ENCODE results near the gene DCAF8L2.
"Not testable (repeated sequence)": the region's sequence is repeated elsewhere in the genome, so short reads cannot be mapped to it uniquely, and the experiment has no call there.

DCAF8L2 gene

DNA sequence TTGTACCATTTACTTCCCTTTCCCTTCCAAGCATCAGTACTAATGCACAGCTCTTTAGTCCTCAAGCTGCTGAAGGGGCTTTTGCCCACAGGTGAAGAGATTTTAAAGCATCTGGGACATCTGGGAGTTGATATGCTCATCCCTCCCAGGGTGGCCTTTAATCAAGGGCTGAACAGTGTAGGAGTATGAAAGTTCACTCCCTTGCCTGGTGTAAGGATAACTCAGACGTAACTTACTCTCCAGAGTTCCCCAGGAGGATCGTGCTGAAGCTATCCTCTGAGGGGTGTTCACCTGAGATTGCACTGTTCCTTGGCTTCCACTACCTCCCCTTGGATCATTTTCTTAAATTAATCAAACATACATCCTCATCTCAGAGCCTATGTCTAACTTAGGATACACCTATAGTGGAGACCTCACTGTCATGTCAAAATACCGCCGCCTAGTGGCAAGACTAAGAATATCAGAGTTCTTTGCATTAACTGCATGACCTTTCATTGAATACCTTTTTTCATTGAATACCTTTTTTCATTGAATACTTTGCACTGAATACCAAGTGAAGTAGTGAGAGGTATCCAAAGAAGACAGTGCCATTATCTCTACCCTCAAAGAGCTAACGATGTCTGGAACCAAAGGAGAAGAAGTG lies 93.5 kb downstream of the DCAF8L2 start:
- TF ChIP-seq ZNF654 (tag by site-specific recombination; IDR thresholded peaks at IDR 0.05; ENCODE audit: low read depth), result peak; percentile 23; the same call in 1 of the 2 replicates
- H3K4me3 ChIP-seq (ENCODE audit: low read depth, low read length); H3K27ac ChIP-seq (ENCODE audit: extremely low read depth, low read depth, low read length); H3K9me3 ChIP-seq (ENCODE audit: control insufficient read depth, insufficient read depth, low read depth, low read length); H3K4me1 ChIP-seq (ENCODE audit: control insufficient read depth, insufficient read depth, low read length); H3K36me3 ChIP-seq (ENCODE audit: control insufficient read depth in 2 of 2, insufficient read depth in 1 of 2, low read length in 2 of 2); POLR2A ChIA-PET: not testable (repeated sequence)
- CTCF ChIA-PET, result interaction anchor here (0.5 to 2.1 kb wide), 17 partner anchors 9 to 1814 kb away, joined by 3 to 17 read pairs (median 3); no protein-coding TSS in a partner anchor

GRCh38 chrX:27694667-27695066 lies 104.5 kb downstream of the DCAF8L2 start:
- Histone ChIP-seq H3K36me3 (ENCODE audit: control insufficient read depth in 2 of 2, insufficient read depth in 1 of 2, low read length in 2 of 2) (no peaks in the 10 kb centered on the region), H3K4me1 (ENCODE audit: control insufficient read depth, insufficient read depth, low read length) (no peaks in the 10 kb centered on the region), H3K27ac (ENCODE audit: extremely low read depth, low read depth, low read length) (no peak overlapping the region), H3K9me3 (ENCODE audit: control insufficient read depth, insufficient read depth, low read depth, low read length) (no peaks in the 10 kb centered on the region), H3K4me3 (ENCODE audit: low read depth, low read length) (no peak overlapping the region)
- TF ChIP-seq, protein P1, sequence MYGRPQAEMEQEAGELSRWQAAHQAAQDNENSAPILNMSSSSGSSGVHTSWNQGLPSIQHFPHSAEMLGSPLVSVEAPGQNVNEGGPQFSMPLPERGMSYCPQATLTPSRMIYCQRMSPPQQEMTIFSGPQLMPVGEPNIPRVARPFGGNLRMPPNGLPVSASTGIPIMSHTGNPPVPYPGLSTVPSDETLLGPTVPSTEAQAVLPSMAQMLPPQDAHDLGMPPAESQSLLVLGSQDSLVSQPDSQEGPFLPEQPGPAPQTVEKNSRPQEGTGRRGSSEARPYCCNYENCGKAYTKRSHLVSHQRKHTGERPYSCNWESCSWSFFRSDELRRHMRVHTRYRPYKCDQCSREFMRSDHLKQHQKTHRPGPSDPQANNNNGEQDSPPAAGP (tag by site-specific recombination; IDR thresholded peaks at IDR 0.05), result no peak
- TF ChIP-seq ZNF707 (tag by site-specific recombination; IDR thresholded peaks at IDR 0.05), result no peak
- no peak for TF ChIP-seq ZNF23 (tag by site-specific recombination; IDR thresholded peaks at IDR 0.05; ENCODE audit: borderline replicate concordance)
- no peak for TF ChIP-seq ZNF274 (IDR thresholded peaks at IDR 0.05; ENCODE audit: low read length)
- TF ChIP-seq ZNF274 (tag by site-specific recombination; IDR thresholded peaks at IDR 0.05; ENCODE audit: borderline replicate concordance), result no peak
- TF ChIP-seq OSR2 (tag by site-specific recombination; IDR thresholded peaks at IDR 0.05), result no peak
- no peak for TF ChIP-seq ZNF747 (tag by site-specific recombination; IDR thresholded peaks at IDR 0.05)
- no peak for TF ChIP-seq ZNF341 (tag by site-specific recombination; IDR thresholded peaks at IDR 0.05; ENCODE audit: low read depth)
- no peak for TF ChIP-seq ZNF138 (tag by site-specific recombination; IDR thresholded peaks at IDR 0.05; ENCODE audit: borderline replicate concordance)
- TF ChIP-seq ZNF311 (tag by site-specific recombination; IDR thresholded peaks at IDR 0.05; ENCODE audit: borderline replicate concordance), result no peak
- no peak for TF ChIP-seq TSHZ1 (tag by site-specific recombination; IDR thresholded peaks at IDR 0.05; ENCODE audit: borderline replicate concordance)
- TF ChIP-seq, protein P2, sequence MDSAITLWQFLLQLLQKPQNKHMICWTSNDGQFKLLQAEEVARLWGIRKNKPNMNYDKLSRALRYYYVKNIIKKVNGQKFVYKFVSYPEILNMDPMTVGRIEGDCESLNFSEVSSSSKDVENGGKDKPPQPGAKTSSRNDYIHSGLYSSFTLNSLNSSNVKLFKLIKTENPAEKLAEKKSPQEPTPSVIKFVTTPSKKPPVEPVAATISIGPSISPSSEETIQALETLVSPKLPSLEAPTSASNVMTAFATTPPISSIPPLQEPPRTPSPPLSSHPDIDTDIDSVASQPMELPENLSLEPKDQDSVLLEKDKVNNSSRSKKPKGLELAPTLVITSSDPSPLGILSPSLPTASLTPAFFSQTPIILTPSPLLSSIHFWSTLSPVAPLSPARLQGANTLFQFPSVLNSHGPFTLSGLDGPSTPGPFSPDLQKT (IDR thresholded peaks at IDR 0.05; ENCODE audit: borderline replicate concordance, low read depth, low read length), result no peak
- no peak for TF ChIP-seq FEZF1 (tag by site-specific recombination; IDR thresholded peaks at IDR 0.05)
- TF ChIP-seq KLF8 (tag by site-specific recombination; IDR thresholded peaks at IDR 0.05), result no peak
- no peak for TF ChIP-seq YY2 (tag by site-specific recombination; IDR thresholded peaks at IDR 0.05)
- TF ChIP-seq GLIS1 (tag by site-specific recombination; IDR thresholded peaks at IDR 0.05), result no peak
- ChIA-PET POLR2A (no interaction called here), CTCF (no interaction called here)

Data from HEK293 (cell line).